Activated T-helper 2 cell treated with anti-CD3 and anti-CD28 coated beads, Interferon-gamma antibody, Interleukin-2, Interleukin-4, amounts not matched to agents 10 μg/mL and 5 μg/mL and 100 μg/mL, durations not matched to agents 14 hours and 24 hours and 36 hours (primary cell): ENCODE measurements around the gene RNASE13. TPM values are rescaled to one million over a fixed set of nuclear protein-coding genes. Genes with fewer than 3 reads are reported as not detected.
A peak's percentile ranks its signal among the peaks of the same experiment; 100 is the strongest.

Experiments
- DNase-seq: peaks from one replicate; pipeline ENCODE4 v3.0.0; 2021; ENCODE audit warnings: low spot score
- H3K27ac Mint-ChIP-seq: one replicate; pipeline ENCODE4 v1.8.0; 2021; ENCODE audit warnings: mixed read lengths
- H3K27me3 Mint-ChIP-seq: one replicate; pipeline ENCODE4 v1.8.0; 2021; ENCODE audit warnings: low read depth, mixed read lengths
- H3K36me3 Mint-ChIP-seq: one replicate; pipeline ENCODE4 v1.8.0; 2021; ENCODE audit warnings: low read depth, mixed read lengths
- H3K4me1 Mint-ChIP-seq: one replicate; pipeline ENCODE4 v1.8.0; 2021; ENCODE audit warnings: low read depth, mixed read lengths
- H3K4me3 Mint-ChIP-seq: one replicate; pipeline ENCODE4 v1.8.0; 2021; ENCODE audit warnings: low read depth, mild to moderate bottlenecking, moderate library complexity, mixed read lengths
- H3K9me3 Mint-ChIP-seq: one replicate; pipeline ENCODE4 v1.8.0; 2021; ENCODE audit warnings: mixed read lengths
- intact Hi-C: fragments of 100-400 bp; cut with micrococcal nuclease; formaldehyde crosslinking; loops from one replicate; pipeline ENCODE4 v1.15.1; 2023
- total RNA-seq: library from RNA; stranded (reverse); gene quantifications from 2 replicates; pipeline ENCODE4 v1.2.3, GENCODE V29; 2022

Gene RNASE13
- total RNA-seq, 1 donor from 2014 or later: not detected

DNA sequence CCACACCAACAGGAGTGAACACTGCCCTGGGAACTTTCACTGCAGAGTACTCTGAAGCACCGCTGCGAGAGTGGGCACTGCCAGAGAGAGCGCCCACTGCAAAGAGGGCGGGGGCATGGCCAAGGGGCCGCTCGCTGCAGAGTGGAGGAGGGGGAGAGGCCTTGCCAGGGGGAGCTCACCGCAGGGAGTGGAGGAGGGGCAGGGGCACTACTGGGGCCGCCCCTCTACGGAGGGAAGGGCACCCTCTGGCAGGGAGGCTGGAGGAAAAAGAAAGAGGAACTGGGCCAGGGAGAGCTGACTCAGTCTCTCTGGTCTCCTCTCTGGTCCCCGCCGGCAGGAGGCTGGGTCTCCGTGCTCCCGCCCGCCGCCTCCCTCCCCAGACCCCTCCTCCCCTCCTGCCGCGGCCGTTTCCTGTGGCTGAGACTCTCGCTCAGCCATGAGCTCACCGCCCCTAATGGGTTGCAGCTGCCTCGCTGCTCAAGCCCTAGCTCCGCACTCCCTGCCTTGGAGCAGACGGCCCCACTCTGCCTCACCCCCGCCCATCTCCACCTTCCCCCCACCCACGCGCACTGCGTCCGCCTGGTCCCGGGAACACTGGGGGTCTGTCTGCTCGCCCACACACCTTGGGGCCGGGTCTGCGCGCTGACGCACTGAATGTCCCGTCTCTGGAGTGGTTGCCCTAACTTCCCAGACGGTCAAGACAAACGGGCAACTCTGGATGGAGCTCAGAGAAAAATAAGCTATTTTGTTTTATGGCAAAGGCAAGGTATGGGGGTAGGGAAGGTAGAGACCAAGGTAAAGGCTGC, 36.8 kb upstream of the RNASE13 start:
- peak; percentile 24 for DNase-seq
- intact Hi-C loops: no loop called here
- H3K4me3 Mint-ChIP-seq: peak overlapping the region; percentile 72

DNA sequence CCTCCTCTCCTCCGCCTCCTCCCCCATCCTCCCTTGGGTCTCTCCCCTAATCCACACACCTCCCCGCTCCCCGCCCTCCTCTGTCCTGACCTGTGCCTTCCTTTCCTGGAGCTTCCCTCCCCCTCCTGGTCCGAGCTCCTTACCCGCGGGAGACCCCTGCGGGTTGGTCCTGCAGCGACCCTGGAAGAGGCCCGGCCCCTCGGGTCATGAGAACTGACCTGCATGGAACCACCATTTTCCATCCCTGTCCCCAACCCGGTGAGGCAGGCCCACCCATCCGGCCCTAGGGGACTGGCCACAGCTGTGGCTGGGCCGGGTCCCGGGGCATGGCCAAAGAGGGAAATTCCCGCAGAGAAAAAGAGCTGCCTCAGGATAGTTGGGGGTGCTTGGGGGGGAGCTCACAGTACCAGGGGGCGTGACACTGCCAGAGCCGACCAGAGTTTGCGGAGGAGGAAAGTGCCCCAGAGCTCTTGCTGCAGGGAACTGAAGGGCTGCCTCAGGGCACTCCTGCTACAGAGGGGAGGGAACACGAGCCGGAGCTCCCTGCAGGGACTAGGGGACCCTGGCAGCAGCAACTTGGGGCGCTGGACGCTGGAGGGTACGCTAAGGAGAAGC, 36.1 kb upstream of the RNASE13 start:
- H3K36me3 Mint-ChIP-seq: no peaks in the 10 kb centered on the region
- H3K9me3 Mint-ChIP-seq: no peaks in the 10 kb centered on the region
- H3K4me1 Mint-ChIP-seq: peaks cover 30% of the 10 kb centered on the region
- intact Hi-C loops: no loop called here
- H3K27me3 Mint-ChIP-seq: peaks cover 71% of the 10 kb centered on the region
- H3K4me3 Mint-ChIP-seq: peak overlapping the region; percentile 72
- DNase-seq: no peak
- H3K27ac Mint-ChIP-seq: no peak overlapping the region

More for the DNA sequence above, 36.8 kb upstream of the RNASE13 start:
- Mint-ChIP-seq H3K36me3 (no peaks in the 10 kb centered on the region), H3K9me3 (no peaks in the 10 kb centered on the region), H3K27me3 (peaks cover 66% of the 10 kb centered on the region), H3K27ac (no peak overlapping the region), H3K4me1 (peaks cover 30% of the 10 kb centered on the region)

DNA sequence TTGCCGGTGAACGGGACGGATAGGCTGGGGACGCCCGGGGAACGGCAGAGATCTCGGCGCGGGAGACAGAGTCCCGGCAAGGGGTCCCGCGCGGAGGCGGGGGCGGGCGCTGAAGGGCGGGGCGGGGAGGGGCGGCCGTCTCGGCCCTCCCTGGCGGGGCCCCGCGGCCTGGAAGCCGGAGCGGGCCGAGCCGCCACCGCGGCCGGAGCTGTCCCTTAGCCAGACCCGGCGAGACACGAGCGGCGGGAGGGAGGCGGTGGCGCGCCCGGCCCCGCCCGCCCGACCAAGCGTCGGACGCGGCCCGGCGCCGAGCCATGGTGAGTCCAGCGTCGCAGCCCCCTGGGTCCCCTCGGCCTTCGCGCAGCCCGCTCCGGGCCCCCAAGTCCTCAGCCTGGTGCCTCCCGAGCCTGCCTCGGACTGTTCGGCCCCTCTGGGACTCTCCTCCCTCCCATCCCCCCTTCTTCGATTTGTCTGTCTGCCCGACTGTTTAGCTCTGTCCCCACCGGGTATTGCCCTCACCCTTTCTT, 35.5 kb upstream of the RNASE13 start, which contains the start of gene ARHGEF40:
TSS of gene ARHGEF40 (plus strand) at position 222 of the 527 bp plus-strand sequence. CDS start at position 315, 93 bp downstream.
- no peaks in the 10 kb centered on the region for H3K36me3 Mint-ChIP-seq
- peaks cover 30% of the 10 kb centered on the region for H3K4me1 Mint-ChIP-seq
- intact Hi-C loops: no loop called here
- no peaks in the 10 kb centered on the region for H3K9me3 Mint-ChIP-seq
- DNase-seq: no peak
- H3K27me3 Mint-ChIP-seq: peaks cover 76% of the 10 kb centered on the region
- H3K4me3 Mint-ChIP-seq: peak within 1 kb of the TSS; percentile 72
- H3K27ac Mint-ChIP-seq: no peak within 1 kb of the TSS

DNA sequence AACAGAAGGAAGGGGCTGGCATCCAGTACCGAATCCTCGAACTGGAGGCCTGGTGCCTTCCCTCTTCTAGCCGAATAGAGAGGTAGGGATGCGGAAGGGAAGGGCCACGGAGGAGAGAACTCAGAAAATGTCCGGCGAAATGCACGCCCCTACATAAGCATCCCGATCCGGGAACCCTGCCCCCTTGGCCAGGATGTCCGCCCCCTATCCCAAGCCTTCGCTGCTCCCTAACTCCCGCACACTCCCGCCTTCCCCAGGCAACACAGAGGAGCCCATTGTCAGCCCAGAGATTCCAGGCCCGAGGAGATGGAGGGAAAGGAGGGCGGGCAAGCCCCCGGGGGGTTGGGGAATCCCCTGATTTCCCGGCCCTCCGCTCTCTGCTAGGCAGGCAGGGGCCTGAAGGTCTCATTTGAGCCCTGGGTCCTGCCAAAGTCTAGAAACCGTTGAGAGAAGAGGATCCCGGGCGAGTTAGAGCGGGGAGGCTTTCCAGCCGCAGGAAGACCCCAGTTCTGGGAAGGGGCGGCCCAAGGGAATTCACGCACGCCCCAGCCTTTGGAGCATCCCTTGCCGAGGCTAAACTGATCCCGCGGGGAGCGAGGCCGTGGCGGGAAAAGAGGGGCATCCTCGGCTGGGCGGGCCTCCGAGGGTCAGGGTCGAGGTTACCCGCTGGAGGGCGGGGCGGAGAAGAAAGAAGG, 34.9 kb upstream of the RNASE13 start:
- intact Hi-C loops: loop anchor here (2.0 kb wide), 1 partner anchor 37 kb away; no protein-coding TSS in a partner anchor
- no peak for DNase-seq
- Mint-ChIP-seq H3K9me3 (no peaks in the 10 kb centered on the region), H3K36me3 (no peaks in the 10 kb centered on the region), H3K4me3 (peak overlapping the region; percentile 64), H3K4me1 (peaks cover 30% of the 10 kb centered on the region), H3K27me3 (peaks cover 78% of the 10 kb centered on the region), H3K27ac (no peak overlapping the region)

DNA sequence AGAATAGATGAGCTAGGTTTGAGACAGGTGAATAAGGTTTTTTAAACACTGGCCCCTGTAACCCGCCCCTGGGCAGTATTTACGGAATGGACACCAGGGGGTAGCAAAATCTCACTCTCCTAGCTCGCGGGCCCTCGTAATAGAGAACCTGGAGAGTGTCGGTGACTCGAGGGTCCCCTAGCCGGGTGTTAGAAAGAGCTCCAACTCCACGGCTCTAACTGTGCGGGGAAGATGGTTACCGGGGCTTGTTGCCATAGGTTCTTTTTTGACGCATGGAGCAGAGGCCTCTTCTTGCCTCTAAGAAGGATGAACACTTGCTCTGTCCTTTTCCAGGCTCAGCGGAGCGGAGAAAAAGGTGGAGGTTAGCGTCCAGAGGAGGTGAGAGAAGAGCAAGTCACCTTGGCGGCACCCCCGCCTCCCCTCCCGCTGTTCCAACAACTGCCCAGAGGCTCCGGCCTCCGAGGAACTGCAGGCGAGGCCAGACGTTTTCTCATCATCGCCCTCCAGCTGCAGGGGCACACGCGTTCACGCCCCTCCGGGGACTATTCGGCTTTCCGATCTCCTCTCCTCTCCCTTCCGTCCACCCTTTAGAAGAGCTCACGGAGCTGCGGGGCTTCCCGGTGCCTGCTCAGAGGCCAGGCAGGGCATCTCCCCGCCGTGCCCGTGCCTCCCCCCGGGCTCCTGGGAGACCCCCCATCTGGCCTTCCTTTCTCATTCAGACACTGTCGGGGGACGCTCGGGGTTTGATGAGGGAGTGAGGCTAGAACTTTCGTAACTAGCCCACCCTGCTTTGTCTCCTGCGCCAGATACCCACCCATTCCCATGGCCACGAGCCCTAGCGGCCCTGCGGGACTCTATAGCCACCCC, 34.1 kb upstream of the RNASE13 start:
- Mint-ChIP-seq H3K36me3 (no peaks in the 10 kb centered on the region), H3K27me3 (peaks cover 78% of the 10 kb centered on the region), H3K27ac (no peak overlapping the region), H3K4me1 (peaks cover 30% of the 10 kb centered on the region), H3K9me3 (no peaks in the 10 kb centered on the region), H3K4me3 (peak overlapping the region; percentile 64)
- intact Hi-C loops: loop anchor here (1.0 to 2.0 kb wide), 2 partner anchors 24 to 38 kb away; no protein-coding TSS in a partner anchor
- no peak for DNase-seq

DNA sequence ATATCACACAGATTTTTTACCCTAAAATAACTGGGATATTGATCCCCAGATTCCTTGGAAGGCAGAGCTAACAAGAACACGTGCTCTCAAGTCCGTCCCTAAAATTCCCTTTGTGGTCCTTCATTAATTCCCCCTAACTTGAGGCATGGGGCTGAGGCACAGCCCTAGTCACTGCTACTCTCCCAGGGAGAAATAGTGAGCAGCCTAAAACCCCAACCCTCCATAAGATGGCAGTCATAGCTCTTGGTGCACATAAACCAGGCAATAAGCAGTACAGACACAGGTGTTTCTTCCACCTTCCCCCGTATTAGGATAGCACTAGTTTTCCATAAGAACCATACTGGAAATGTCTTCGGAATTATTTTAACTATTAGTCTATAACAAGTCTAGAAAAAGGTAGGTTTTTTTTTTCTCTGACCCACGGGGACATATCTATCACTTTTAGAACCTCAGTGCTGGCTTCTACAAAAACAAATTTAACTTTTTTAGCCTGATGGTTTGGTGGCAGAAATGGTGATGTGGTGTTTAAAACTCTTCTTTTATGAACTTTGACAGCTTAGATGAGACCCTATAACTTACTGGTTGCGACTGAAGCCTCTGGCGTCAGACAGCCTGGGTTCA, 32.4 kb upstream of the RNASE13 start:
- DNase-seq: no peak
- Mint-ChIP-seq H3K9me3 (no peaks in the 10 kb centered on the region), H3K27me3 (peaks cover 75% of the 10 kb centered on the region), H3K27ac (no peak overlapping the region), H3K36me3 (no peaks in the 10 kb centered on the region), H3K4me3 (no peak overlapping the region), H3K4me1 (peaks cover 24% of the 10 kb centered on the region)
- intact Hi-C loops: no loop called here

DNA sequence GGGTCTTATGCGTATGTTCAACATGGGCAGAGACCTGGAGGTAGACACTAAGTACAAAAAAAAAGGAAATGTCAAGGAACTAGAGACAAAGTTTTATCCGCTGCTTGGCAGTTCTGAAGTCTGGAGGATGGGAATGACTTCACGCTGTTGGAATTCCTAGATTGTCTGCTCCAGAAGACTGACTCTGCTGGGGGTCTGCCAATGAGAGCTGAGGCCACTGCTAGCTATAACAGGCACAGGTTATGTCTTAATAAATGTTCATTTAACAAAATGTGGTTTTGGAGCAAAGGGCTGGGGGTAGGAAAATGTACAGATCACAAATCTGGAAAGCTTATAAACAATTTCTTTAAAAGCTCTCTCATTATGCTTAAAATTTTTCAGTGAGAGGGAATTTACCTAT, 28.9 kb upstream of the RNASE13 start:
- H3K4me1 Mint-ChIP-seq: peaks cover 2% of the 10 kb centered on the region
- no peak for DNase-seq
- H3K9me3 Mint-ChIP-seq: no peaks in the 10 kb centered on the region
- peaks cover 54% of the 10 kb centered on the region for H3K27me3 Mint-ChIP-seq
- no peak overlapping the region for H3K4me3 Mint-ChIP-seq
- intact Hi-C loops: no loop called here
- no peak overlapping the region for H3K27ac Mint-ChIP-seq
- no peaks in the 10 kb centered on the region for H3K36me3 Mint-ChIP-seq

DNA sequence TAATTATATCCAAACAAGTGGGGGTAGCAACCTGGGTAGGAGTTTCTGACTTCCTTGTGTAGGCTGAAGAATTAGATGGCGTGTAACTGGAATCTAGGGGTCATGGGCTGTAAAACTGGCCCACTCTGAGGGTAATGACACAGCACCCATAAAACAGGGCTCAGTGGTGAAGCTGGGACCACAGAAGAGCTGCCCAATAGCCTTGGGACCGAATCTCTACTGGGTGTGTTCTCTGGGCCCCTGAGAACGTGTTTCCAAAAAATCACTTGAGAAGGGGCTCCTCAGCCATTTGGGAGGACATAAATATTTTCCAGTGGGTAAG, 26.7 kb upstream of the RNASE13 start:
- intact Hi-C loops: no loop called here
- H3K27me3 Mint-ChIP-seq: peaks cover 37% of the 10 kb centered on the region
- no peaks in the 10 kb centered on the region for H3K9me3 Mint-ChIP-seq
- H3K27ac Mint-ChIP-seq: no peak overlapping the region
- H3K4me3 Mint-ChIP-seq: no peak overlapping the region
- H3K4me1 Mint-ChIP-seq: no peaks in the 10 kb centered on the region
- H3K36me3 Mint-ChIP-seq: no peaks in the 10 kb centered on the region
- DNase-seq: no peak

DNA sequence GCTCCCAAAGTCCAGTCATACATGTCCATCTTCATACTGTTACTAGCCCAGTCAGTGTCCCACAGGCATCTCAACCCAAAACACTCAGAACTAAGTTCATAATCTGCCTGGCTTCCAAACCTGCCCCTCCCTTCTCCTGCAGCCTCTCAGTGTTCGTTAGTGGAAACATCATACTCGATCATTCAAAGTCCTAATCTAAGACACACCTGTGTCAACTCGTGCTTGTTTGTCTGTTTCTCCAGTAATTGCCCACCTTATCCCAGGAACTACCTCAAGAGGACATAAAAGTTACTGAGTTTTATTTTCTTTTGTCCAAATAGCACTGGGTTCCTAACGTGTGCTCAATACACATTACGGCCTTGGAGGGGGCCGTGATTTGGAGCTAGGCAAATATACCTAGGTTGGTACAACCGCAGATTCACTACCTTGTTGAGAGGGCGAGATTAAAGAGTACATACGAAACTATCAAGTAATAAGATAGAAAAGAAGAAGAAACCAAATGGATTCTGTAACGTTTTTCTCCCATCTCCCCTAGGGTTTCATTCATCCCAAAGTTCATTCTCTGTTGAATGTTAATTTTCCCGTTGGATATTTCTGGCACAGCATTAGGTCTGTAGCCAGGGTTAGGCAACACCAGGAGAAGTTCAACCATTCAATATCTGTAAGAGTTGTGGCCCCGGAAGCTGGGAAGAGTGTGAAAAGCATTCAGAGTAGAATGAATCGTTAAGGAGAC, 26.2 kb upstream of the RNASE13 start:
- H3K4me1 Mint-ChIP-seq: no peaks in the 10 kb centered on the region
- peaks cover 34% of the 10 kb centered on the region for H3K27me3 Mint-ChIP-seq
- intact Hi-C loops: no loop called here

DNA sequence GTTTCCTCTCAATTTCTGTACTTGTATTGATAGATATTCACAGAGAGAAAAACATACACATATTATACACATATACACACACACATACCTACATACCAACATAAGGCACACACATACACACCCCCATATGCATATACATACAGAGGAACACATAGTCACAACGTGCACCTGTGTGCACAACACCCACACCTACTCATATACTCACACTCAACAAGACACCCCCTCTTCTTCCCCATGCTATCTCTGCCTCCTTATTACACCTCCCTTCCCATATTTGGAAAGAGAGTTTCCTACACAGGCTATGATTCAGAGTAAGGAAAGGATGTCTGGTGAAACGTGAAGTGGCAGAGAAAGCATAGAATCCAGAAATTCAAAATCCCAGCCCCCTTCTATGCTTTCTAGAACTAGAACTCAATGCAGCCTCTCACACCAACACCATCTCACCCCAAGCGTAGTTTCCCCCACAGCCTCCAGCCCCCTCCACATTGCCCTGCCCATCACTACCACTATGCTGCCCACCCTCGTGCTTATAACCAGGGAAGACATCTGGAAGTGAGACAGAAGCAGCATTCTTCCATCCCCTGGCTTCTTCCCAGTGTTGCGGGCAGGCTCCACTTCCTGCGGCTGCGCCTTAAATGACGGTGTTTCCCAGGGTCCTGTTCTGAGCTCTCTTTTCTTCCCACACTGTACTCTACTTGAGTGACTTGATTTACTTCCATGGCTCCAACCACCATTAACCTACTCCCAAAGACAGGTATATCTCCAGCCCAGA, 25.4 kb upstream of the RNASE13 start:
- Mint-ChIP-seq H3K4me1 (no peaks in the 10 kb centered on the region), H3K27ac (no peak overlapping the region), H3K27me3 (peaks cover 27% of the 10 kb centered on the region), H3K36me3 (no peaks in the 10 kb centered on the region), H3K9me3 (no peaks in the 10 kb centered on the region), H3K4me3 (no peak overlapping the region)
- intact Hi-C loops: no loop called here
- DNase-seq: no peak

More for the DNA sequence above, 26.2 kb upstream of the RNASE13 start:
- Mint-ChIP-seq H3K4me3 (no peak overlapping the region), H3K27ac (no peak overlapping the region), H3K9me3 (no peaks in the 10 kb centered on the region), H3K36me3 (no peaks in the 10 kb centered on the region)
- no peak for DNase-seq

DNA sequence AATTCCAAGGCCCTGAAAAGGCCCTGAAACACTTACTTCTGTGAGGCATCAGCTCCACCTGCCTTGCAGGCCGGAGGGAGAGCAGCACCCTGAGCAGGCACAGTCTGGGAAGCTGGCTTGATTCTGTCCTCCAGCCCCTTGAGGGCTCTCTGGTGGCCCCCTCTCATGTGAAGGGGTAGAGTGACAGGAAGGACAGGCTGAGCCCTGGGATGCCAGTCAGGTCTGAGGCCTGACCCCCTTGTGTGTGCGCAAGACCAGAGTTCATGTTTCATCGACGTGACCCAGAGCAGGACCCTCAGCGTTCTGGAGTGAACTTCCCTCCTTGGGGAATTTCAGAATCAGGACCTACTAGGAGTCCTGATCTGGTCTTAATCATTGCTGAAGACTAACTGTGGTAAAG, 24.3 kb upstream of the RNASE13 start:
- Mint-ChIP-seq H3K9me3 (no peaks in the 10 kb centered on the region), H3K4me1 (no peaks in the 10 kb centered on the region), H3K27ac (no peak overlapping the region), H3K27me3 (peaks cover 26% of the 10 kb centered on the region), H3K4me3 (no peak overlapping the region), H3K36me3 (no peaks in the 10 kb centered on the region)
- no peak for DNase-seq
- intact Hi-C loops: no loop called here
